Stimulated activated naive CD8-positive, alpha-beta T cell treated with anti-CD3 and anti-CD28 coated beads, Interleukin-15, amount 100 ng/mL, for 72 hours (primary cell): ENCODE data around the gene CD274.
"Not testable (repeated sequence)": the region's sequence is repeated elsewhere in the genome, so short reads cannot be mapped to it uniquely, and the experiment has no call there.

Experiments used
- ATAC-seq: fragments of 150-1000 bp; cut with Tn5 transposase; 2 replicates; pipeline ENCODE4 v1.10.0; 2021; ENCODE audit warnings: mild to moderate bottlenecking, moderate library complexity
- DNase-seq, 2 donors: peaks; one replicate each; pipeline ENCODE4 v3.0.0; 2021 to 2022
- H3K27ac Mint-ChIP-seq, 2 donors: one replicate each; pipeline ENCODE4 v1.8.0; 2022; ENCODE audit warnings: mild to moderate bottlenecking in 2 of 2, mixed read lengths in 2 of 2, moderate library complexity in 2 of 2
- H3K27me3 Mint-ChIP-seq: one replicate; pipeline ENCODE4 v1.8.0; 2022; ENCODE audit warnings: mixed read lengths
- H3K4me1 Mint-ChIP-seq: one replicate; pipeline ENCODE4 v1.8.0; 2022; ENCODE audit warnings: mild to moderate bottlenecking, mixed read lengths
- H3K4me3 Mint-ChIP-seq, 2 donors: one replicate each; pipeline ENCODE4 v1.8.0; 2022; ENCODE audit warnings: mild to moderate bottlenecking in 2 of 2, mixed read lengths in 2 of 2, moderate library complexity in 1 of 2
- H3K9me3 Mint-ChIP-seq, 2 donors: one replicate each; pipeline ENCODE4 v1.8.0; 2022; ENCODE audit warnings: mixed read lengths in 2 of 2

CD274 gene

DNA sequence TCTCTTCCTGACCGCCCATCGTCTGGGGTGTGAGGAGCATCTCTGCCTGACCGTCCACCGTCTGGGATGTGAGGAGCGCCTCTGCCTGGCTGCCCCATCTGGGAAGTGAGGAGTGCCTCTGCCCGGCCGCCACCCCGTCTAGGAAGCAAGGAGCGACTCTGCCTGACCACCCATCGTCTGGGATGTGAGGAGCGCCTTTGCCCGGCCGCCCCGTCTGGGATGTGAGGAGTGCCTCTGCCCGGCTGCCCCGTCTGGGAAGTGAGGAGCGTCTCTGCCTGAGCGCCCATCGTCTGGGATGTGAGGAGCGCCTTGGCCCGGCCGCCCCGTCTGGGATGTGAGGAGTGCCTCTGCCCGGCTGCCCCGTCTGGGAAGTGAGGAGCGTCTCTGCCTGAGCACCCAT lies 17.0 kb upstream of the CD274 start:
- peaks cover 29% of the 10 kb centered on the region for H3K4me1 Mint-ChIP-seq
- not testable (repeated sequence) for H3K27me3 Mint-ChIP-seq, DNase-seq, H3K9me3 Mint-ChIP-seq, H3K27ac Mint-ChIP-seq, ATAC-seq, H3K4me3 Mint-ChIP-seq

DNA sequence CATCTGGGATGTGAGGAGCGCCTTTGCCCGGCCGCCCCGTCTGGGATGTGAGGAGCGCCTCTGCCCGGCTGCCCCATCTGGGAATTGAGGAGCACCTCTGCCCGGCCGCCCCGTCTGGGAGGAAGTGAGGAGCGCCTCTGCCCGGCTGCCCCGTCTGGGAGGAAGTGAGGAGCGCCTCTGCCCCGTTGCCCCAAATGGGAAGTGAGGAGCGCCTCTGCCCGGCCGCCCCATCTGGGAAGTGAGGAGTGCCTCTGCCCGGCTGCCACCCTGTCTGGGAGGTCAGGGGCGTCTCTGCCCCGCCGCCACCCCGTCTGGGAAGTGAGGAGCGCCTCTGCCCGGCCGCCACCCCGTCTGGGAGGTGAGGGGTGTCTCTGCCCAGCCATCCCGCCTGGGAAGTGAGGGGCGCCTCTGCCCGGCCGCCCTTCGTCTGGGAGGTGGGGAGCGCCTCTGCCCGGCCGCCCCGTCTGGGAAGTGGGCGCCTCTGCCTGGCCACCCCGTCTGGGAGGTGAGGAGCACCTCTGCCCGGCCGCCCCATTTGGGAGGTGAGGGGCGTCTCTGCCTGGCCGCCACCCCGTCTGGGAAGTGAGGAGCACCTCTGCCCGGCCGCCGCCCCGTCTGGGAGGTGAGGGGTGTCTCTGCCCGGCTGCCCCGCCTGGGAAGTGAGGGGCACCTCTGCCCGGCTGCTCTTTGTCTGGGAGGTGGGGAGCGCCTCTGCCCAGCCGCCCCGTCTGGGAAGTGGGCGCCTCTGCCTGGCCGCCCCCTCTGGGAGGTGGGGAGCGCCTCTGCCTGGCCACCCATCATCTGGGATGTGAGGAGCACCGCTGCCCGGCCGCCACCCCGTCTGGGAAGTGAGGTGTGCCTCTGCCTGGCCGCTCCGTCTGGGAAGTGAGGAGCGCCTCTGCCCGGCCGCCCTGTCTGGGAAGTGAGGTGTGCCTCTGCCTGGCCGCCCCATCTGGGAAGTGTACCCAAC lies 16.2 kb upstream of the CD274 start:
- H3K27ac Mint-ChIP-seq, ATAC-seq, H3K27me3 Mint-ChIP-seq, H3K9me3 Mint-ChIP-seq, H3K4me3 Mint-ChIP-seq, DNase-seq: not testable (repeated sequence)
- H3K4me1 Mint-ChIP-seq, result peaks cover 37% of the 10 kb centered on the region

DNA sequence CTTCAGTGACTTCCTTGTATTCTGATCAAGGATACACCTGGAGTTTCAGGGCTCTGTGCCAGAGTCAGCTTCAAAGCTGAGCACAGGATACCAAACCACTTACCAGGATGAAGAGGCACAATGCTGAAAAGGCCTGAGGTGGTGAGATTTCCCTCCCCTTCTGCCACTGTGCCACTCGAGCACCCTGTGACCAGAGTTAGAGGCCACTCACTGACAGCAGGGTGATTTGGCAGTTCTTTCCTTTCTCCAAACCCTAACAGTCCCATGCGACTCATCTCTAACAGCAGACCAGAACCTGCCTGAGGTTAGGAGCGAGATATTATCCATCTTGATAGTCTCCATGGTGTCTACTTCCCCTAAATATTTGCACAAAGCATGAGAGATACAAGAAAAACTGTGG lies 14.4 kb upstream of the CD274 start:
- Mint-ChIP-seq H3K4me3 (peak overlapping the region in 1 of 2 donors; percentile 99), H3K4me1 (peaks cover 48% of the 10 kb centered on the region), H3K9me3 (peaks cover 6 to 7% of the 10 kb centered on the region in 2 donors), H3K27me3 (no peaks in the 10 kb centered on the region), H3K27ac (no peak overlapping the region)
- no peak for DNase-seq
- ATAC-seq, result no peak

DNA sequence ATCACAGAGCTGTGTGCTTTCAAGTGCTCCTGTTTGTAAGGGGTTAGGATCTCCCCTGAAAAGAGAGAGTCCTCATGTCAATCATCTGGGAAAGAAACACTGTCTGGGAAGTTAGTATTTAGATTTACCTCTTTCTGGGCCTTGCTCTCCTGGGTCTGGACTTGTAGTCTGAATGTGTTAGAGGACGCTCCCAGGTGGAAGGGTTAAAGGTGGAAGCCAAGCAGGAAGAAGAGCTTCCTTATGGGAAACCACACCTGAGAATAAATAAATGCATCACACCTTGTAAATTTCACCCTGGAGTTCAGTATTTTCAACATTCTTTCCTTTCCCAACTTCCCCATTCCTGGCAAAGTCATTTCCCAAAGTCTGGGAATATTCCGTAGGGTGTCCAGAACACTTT lies 13.9 kb upstream of the CD274 start:
- H3K4me3 Mint-ChIP-seq, result peak overlapping the region; percentile 94 to 99
- ATAC-seq (no peak), DNase-seq (no peak)
- H3K4me1 Mint-ChIP-seq, result peaks cover 52% of the 10 kb centered on the region
- no peaks in the 10 kb centered on the region for H3K27me3 Mint-ChIP-seq
- peaks cover 6 to 7% of the 10 kb centered on the region in 2 donors for H3K9me3 Mint-ChIP-seq
- H3K27ac Mint-ChIP-seq, result peak overlapping the region; percentile 6 to 33

DNA sequence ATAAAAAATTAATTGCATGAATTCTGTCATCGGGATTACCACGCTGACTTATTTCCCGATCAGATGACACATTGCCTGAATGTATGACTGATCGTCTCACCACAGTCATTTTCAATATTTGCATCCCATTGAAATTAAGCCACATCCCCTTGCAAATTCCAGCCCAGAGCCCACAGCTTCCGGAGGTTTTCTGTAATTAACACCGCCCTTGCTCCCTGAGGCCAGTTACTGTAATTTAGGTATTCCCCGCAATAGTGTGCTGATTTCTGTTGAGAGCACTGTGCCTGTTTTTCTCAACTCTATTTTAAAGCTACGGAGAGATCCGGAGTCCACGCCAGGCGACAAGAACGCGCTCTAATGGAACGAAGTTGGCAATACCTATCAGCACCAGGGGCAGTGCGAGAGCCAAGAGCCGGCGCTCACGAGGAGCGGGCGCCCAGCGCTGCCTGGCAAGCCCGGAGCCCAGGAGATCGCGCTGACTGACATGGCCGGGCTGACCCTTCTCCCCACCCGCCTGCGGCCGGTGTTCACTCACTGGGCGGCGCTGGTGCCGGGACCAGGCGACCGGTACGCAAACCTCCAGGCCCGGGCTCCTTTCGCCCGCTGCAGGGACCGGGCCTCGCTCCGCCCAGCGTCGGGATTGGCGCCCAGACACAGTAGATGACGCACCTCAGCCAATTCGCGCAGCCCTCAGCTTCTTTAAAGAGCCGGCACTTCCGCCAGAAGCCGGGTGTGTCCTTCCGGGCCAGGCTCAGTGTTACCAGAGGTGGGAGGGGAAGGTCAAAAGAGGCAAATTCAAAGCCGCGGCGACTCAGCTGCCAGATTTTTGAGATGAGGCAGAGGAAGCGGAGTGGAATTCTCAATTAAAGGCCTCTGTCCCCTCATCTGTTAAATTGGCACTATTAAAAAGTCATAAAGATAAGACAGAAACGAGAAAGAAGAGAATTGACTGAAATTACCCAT lies 12.8 kb upstream of the CD274 start, which contains the start of gene PLGRKT:
Gene PLGRKT (minus strand): TSS at position 672 of the 963 bp plus-strand sequence. CDS start 5,948 bp downstream, outside the sequence.
- H3K27ac Mint-ChIP-seq, result peak within 1 kb of the TSS; percentile 99
- peak; percentile 96 for ATAC-seq
- peaks cover 6 to 7% of the 10 kb centered on the region in 2 donors for H3K9me3 Mint-ChIP-seq
- H3K27me3 Mint-ChIP-seq, result no peaks in the 10 kb centered on the region
- H3K4me3 Mint-ChIP-seq, result peak within 1 kb of the TSS; percentile 94 to 99
- peak; percentile 88 to 93 for DNase-seq
- H3K4me1 Mint-ChIP-seq, result peaks cover 52% of the 10 kb centered on the region

DNA sequence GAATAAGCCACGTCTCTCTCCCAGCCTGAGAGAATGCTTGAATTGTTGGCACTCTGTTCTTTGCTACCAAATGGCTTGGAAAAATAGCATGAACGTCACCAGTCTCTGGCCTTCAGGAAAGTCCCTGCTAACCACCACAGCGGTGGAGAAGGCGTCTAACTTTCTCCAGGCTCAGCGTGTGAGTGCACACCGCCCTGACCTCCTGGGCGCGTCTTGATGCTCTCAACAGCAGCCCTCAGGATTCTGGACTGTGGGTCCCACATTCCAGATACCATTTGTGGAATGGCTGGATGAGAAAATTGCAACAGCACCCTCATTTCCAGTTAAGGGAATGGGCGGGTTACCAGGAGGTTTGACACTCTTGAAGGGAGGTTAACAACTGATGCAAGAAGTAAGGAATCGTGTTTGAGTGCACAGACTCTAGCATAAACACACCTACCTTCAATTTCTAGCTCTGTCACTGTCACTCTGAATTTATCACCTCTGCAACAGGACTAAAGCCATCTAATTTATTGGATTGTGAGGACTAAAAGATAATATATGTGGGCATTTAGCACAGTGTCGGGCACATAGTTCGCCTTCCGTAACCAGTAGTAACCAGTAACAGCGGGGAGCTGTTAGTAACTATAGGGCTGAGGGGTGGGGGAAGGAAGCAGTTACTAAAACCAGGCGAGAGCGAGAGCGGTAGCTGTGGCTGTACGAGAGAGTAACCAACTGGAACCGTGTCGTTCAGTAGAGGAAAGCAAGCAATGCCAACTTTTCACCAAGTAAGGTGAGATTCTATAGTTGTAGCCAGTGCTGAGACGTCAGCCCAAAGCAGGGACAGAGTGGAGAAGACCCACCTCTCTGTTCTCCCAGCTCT lies 11.8 kb upstream of the CD274 start:
- Mint-ChIP-seq H3K27ac (peak overlapping the region; percentile 99), H3K9me3 (peaks cover 6 to 7% of the 10 kb centered on the region in 2 donors), H3K4me1 (peaks cover 52% of the 10 kb centered on the region), H3K4me3 (peak overlapping the region; percentile 94 to 99), H3K27me3 (no peaks in the 10 kb centered on the region)
- ATAC-seq (peak; percentile 66), DNase-seq (peak; percentile 52 to 68)

DNA sequence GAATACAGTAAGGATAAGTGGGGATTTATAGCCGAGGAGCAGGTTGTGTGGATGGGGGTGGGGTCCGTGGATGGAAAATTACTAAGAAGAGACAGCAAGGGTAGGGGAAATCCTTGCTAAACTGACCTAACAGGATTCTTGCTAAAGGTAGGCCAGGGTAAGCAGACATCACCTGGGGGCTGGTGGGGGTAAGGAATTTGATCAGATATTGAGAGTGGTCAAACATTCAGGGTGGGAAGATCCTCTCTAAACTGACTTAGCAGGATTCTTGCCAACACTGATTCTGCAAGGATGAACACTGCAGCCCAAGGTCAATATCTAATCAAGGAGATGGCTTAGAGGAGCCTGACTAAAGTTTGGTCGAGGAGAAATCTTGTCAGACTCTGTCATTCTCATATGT lies 9.9 kb upstream of the CD274 start:
- no peak overlapping the region for H3K4me3 Mint-ChIP-seq
- ATAC-seq (no peak), DNase-seq (no peak)
- H3K4me1 Mint-ChIP-seq, result peaks cover 52% of the 10 kb centered on the region
- H3K27me3 Mint-ChIP-seq, result no peaks in the 10 kb centered on the region
- peaks cover under 1 to 2% of the 10 kb centered on the region in 2 donors for H3K9me3 Mint-ChIP-seq
- H3K27ac Mint-ChIP-seq, result peak overlapping the region in 1 of 2 donors; percentile 31

DNA sequence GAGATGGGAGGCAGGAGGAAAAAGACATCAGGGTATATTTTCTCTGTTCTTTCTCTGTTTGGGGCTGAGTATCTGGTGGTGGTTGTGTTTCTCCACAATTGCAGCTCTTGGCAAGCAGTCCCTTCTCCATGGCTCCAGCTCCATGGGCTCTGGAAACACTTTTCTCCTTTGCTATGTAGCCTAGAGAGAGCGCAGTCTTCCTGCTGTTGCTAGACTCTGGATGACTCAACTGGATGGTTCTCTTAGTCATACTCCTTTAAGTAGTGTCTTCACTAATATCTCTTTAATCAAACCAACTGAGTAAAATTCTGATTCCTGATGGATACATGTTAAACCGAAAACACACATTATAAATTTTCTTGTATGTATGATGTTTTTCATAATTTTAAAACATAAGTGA lies 9.3 kb upstream of the CD274 start:
- ATAC-seq (no peak), DNase-seq (no peak)
- Mint-ChIP-seq H3K9me3 (no peaks in the 10 kb centered on the region), H3K4me1 (peaks cover 48% of the 10 kb centered on the region), H3K4me3 (no peak overlapping the region), H3K27me3 (no peaks in the 10 kb centered on the region), H3K27ac (no peak overlapping the region)

DNA sequence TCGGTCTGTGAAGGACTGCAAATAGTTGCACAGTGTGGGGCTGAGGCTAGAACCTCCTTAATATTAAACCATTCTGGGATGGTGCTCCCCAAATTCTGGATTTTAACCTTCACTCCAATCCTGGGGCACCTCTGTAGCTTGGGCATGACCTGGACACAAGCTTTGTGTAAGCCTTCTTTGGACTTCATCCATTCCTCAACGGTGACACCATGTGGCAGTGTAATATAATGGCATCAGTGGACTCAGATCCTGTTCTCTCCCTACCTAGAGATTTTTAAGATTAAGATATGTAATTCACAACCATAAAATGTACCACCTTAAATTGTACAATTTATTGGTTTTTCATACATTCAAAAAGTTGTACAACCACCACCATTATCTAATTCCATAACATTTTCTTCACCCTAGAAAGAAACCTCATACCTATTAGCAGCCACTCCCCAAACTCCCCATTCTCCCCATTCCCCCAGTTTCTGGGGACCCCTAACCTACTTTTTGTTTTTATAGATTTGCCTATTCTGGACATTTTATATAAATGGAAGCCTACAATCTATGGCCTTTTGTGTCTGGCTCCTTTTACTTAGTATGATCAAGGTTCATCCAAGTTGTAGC lies 7.8 kb upstream of the CD274 start:
- no peaks in the 10 kb centered on the region for H3K27me3 Mint-ChIP-seq
- no peak overlapping the region for H3K4me3 Mint-ChIP-seq
- no peak for DNase-seq
- ATAC-seq, result no peak
- H3K4me1 Mint-ChIP-seq, result peaks cover 49% of the 10 kb centered on the region
- no peaks in the 10 kb centered on the region for H3K9me3 Mint-ChIP-seq
- H3K27ac Mint-ChIP-seq, result no peak overlapping the region

DNA sequence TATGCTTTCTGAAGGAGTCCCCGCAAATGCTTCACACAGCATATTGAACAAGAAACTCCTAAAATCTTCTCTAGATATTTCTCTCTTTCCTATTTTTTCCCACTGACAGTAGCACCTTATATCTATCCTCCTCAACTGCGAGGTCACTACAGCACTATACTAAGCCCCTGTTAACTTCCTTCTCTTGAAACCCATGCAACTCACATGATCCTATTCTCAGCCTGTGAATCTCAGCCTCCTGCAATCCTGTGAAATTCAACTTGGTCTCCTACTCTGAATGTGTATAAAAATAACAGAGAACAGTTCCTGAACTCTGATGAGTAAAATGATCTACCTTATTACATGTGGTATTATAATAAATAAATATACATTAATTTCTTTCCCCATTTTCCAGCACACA lies 6.5 kb upstream of the CD274 start:
- peaks cover 52% of the 10 kb centered on the region for H3K4me1 Mint-ChIP-seq
- H3K9me3 Mint-ChIP-seq, result no peaks in the 10 kb centered on the region
- no peaks in the 10 kb centered on the region for H3K27me3 Mint-ChIP-seq

DNA sequence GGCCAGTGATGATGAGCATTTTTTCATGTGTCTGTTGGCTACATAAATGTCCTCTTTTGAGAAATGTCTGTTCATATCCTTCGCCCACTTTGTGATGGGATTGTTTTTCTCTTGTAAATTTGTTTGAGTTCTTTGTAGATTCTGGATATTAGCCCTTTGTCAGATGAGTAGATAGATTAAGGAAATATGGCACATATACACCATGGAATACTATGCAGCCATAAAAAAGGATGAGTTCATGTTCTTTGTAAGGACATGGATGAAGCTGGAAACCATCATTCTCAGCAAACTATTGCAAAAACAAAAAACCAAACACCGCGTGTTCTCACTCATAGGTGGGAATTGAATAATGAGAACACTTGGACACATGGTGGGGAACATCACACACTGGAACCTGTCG lies 5.2 kb upstream of the CD274 start:
- DNase-seq, ATAC-seq, H3K4me3 Mint-ChIP-seq, H3K27ac Mint-ChIP-seq, H3K9me3 Mint-ChIP-seq, H3K27me3 Mint-ChIP-seq: not testable (repeated sequence)
- H3K4me1 Mint-ChIP-seq, result peaks cover 57% of the 10 kb centered on the region

More for the DNA sequence above, 6.5 kb upstream of the CD274 start:
- H3K27ac Mint-ChIP-seq, result no peak overlapping the region
- no peak overlapping the region for H3K4me3 Mint-ChIP-seq
- ATAC-seq, result no peak
- no peak for DNase-seq

DNA sequence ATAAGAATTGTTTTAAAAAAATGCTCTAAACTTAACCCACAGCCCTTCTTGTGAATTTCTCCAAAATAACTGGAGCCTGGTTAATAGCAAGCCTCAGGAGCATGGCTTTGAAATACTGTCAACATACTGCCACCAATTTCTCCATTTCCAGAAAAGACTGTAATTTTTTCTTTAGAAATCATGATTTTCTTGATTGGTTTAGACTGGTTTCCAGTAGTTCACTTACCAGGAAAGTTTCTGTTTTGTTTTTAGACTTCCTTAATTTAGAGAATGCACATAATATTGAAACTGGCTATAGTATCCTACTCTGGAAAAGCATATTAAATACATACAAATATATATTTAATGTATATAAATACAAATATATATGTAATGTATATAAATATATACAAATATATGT lies 4.5 kb upstream of the CD274 start:
- ATAC-seq, result no peak
- Mint-ChIP-seq H3K27ac (no peak overlapping the region), H3K27me3 (no peaks in the 10 kb centered on the region), H3K4me3 (no peak overlapping the region), H3K9me3 (no peaks in the 10 kb centered on the region), H3K4me1 (peaks cover 49% of the 10 kb centered on the region)
- no peak for DNase-seq

DNA sequence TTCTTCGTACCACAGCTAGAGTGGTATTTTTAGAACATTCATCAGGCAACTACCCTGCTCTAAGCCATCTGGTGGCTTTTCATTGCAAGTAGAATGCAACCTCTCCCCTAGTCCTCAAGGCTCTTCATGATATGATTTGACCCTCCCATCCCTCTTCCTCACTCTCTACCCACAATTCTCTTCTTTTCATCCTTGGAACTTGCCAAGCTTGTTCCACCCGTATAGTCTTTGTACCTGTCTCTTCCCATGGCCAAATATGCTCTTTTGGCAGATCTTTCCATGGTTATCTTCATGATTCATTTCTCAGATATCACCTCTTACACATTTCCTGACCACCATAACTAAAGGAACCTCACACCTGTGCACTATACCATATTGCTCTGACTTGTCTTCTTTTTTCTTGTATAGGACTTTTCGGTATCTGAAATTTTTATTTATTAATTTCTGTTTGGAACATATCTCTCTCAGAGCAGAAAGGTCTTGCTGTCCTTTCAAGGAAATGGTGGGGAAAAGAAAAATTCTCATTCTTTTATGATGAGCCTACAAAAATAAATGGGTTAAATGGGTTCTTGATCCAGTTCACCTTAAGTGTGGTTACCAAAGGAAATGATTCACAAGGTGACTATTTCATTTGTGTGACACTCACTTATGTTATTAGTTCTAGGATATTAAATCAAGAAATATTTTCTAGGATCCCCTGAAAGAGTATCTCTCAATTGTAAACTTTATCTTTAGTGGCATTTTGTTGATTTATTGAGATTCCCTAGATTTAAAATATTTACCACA lies 3.7 kb upstream of the CD274 start:
- DNase-seq (no peak), ATAC-seq (peak; percentile 69)
- Mint-ChIP-seq H3K4me3 (peak overlapping the region; percentile 72 to 81), H3K4me1 (peaks cover 49% of the 10 kb centered on the region), H3K9me3 (no peaks in the 10 kb centered on the region), H3K27me3 (no peaks in the 10 kb centered on the region), H3K27ac (peak overlapping the region; percentile 89 to 94)

DNA sequence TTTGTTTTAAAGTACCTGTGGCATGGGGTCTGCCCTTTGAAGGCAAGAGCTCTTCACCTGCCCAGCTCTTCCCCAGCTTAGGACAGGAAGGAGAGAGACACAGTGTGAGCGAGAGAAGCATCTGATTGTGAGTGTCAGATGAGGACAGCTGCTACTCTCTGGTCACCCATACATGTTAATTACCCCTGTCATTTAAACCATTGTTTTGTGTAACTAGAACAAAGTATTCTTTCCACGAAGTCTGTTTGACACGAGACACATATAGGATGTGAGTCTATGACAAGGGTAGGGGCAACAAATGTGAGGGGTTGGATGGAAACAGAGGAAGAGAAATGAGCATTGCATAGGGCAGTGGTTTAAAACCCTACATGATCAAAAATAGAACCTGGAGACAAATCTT lies 3.0 kb upstream of the CD274 start:
- Mint-ChIP-seq H3K4me3 (peak overlapping the region; percentile 53 to 81), H3K9me3 (no peaks in the 10 kb centered on the region), H3K27ac (peak overlapping the region; percentile 87 to 94), H3K4me1 (peaks cover 56% of the 10 kb centered on the region), H3K27me3 (no peaks in the 10 kb centered on the region)
- DNase-seq (no peak), ATAC-seq (peak; percentile 29)
